Gastrocnemius medialis (tissue), 4 donors: ENCODE data around the gene HUNK.

ENCODE experiments used
- CTCF ChIP-seq, 5 experiments: fragments of 450-650 bp in 3 of 5; fragments of 200-600 bp in 2 of 5; sonication (generic) in 2 of 5; IDR thresholded peaks in 4 of 5; conservative IDR thresholded peaks in 1 of 5; 1 replicate in 4 of 5; 2 replicates in 1 of 5; pipeline ENCODE4 v1.5.1; 2016 to 2019; ENCODE audit warnings: antibody characterized with exemption in 5 of 5, mild to moderate bottlenecking in 3 of 5, moderate library complexity in 3 of 5
- POLR2A ChIP-seq, 2 donors: fragments of 450-650 bp; IDR thresholded peaks; one replicate each; pipeline ENCODE4 v1.6.1; 2017; ENCODE audit warnings: antibody characterized with exemption in 2 of 2, mild to moderate bottlenecking in 2 of 2, moderate library complexity in 2 of 2

DNA sequence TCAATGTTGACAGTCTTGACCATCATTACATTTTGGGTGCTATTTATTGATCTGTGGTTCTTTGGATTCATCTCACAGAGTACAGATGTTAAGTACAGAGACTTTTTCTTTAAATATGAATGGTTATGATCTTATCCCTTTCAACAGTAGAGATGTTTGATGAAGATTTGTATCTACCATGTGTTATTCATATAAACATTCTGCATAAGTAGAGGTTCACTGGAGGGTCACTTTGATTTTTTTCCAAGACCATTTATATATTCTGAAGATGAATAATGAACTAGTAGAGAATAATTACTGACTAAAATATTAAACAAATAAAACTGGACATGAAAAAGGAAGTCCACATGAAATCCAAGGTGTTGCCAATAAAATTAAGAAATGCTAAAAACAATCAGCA lies 28.6 kb upstream of the HUNK start:
- TF ChIP-seq CTCF (IDR thresholded peaks at IDR 0.05 in 4 of 5, conservative IDR thresholded peaks at IDR 0.05 in 1 of 5) (no peak), POLR2A (IDR thresholded peaks at IDR 0.05) (no peak)
